Pancreas (tissue), 10 donors: ENCODE data around the gene BATF. TPM values are rescaled to one million over a fixed set of nuclear protein-coding genes. Genes with fewer than 3 reads are reported as not detected.

Experiments used
- ATAC-seq, 4 donors: fragments of 200-7000 bp; cut with Tn5 transposase; one replicate each; pipeline versions ENCODE4 v1.8.0 to v1.9.1; 2020; ENCODE audit warnings: mild to moderate bottlenecking in 4 of 4, moderate library complexity in 4 of 4
- DNase-seq, 6 donors: peaks; one replicate each; pipeline ENCODE4 v3.0.0-alpha.2; 2020
- FAIRE-seq: peaks from 2 replicates; lab custom pipeline; 2012; peaks lifted over from hg19 to GRCh38; lab: Jason Lieb, UNC
- H3K27ac ChIP-seq, 4 donors: fragments of 200-600 bp; sonication (generic); 1 replicate in 3 of 4; 2 replicates in 1 of 4; pipeline versions ENCODE4 v1.5.0 to v1.8.0; 2020
- H3K27me3 ChIP-seq, 4 donors: fragments of 200-600 bp; one replicate each; pipeline ENCODE4 v1.8.0; 2021
- H3K36me3 ChIP-seq, 3 donors: fragments of 200-600 bp; sonication (generic) in 1 of 3; one replicate each; pipeline versions ENCODE4 v1.5.0 to v1.8.0; 2020 to 2021
- H3K4me1 ChIP-seq, 3 donors: fragments of 200-600 bp; one replicate each; pipeline ENCODE4 v1.8.0; 2021
- H3K4me3 ChIP-seq, 4 donors: fragments of 200-600 bp; sonication (generic) in 2 of 4; one replicate each; pipeline versions ENCODE4 v1.5.0 to v1.8.0; 2020 to 2021
- H3K9me3 ChIP-seq, 4 donors: fragments of 200-600 bp; one replicate each; pipeline ENCODE4 v1.8.0; 2021
- whole genome bisulfite sequencing, 2 donors: extraction: QIAGEN DNeasy Blood & Tissue Kit; methylation state at CpG; one replicate each; pipeline ENCODE4 v1.1.7; 2013; 5-methylcytosine and 5-hydroxymethylcytosine counted together
- intact Hi-C, 3 donors: fragments of 100-400 bp; cut with DNase I; formaldehyde crosslinking; loops; one replicate each; pipeline versions ENCODE4 v1.11.1 to v1.14.2; 2022
- polyA plus RNA-seq, 2 donors: library from polyadenylated mRNA; stranded (reverse); fragments of 200-250 nt; gene quantifications; one replicate each; pipeline ENCODE4 v1.2.3, GENCODE V29; 2013
- total RNA-seq, 6 donors: library from RNA; stranded (reverse); fragmentation: NEBNext Ultra II Directional in 4 of 6; extraction: Animal tissue kit (Norgen Biotek cat#: 25700) in 4 of 6; gene quantifications; one replicate each; pipeline versions ENCODE4 v1.2.1 to v1.2.4, GENCODE V29; 2021 to 2023
- TF ChIP-seq, protein P1 (sequence below), 4 donors: fragments of 200-600 bp; sonication (generic) in 3 of 4; IDR thresholded peaks; one replicate each; pipeline versions ENCODE4 v1.5.0 to v1.8.0; 2021; ENCODE audit warnings: antibody characterized with exemption in 4 of 4
- donor health status: healthy with polysubstance abuse.
- donor health status: DM: no; HTN: no; CAD: no; lungs with moderate emphysema.
- donor health status: DM: no; HTN: no; CAD: no.
- donor health status: control.
- donor health status: control.
- donor health status: Bipolar disorder and iron deficiency.
- donor health status: DM: yes; HTN: yes; CAD: no.
- donor health status: DM: no; HTN: no; CAD: no.
- donor health status: DM: no; HTN: no; CAD: no.
- donor health status: DM: yes; HTN: yes; CAD: no.

The BATF gene
- total and polyA plus RNA-seq, 8 donors = 0.28 to 1.7 (median 0.98) TPM; not detected in 1

GRCh38 chr14:75497191-75497590 is 25.1 kb upstream of the BATF start:
- no peak for DNase-seq
- intact Hi-C loops = loop anchor here in 1 of 3 donors (10.0 kb wide), 1 partner anchor 362 kb away; no protein-coding TSS in a partner anchor
- ATAC-seq = peak in 2 of 4 donors; percentile 38 to 53
- FAIRE-seq = no peak
- Histone ChIP-seq H3K27me3 (no peaks in the 10 kb centered on the region), H3K4me3 (no peak overlapping the region), H3K27ac (no peak overlapping the region), H3K4me1 (no peaks in the 10 kb centered on the region), H3K9me3 (no peaks in the 10 kb centered on the region), H3K36me3 (no peaks in the 10 kb centered on the region)
- TF ChIP-seq, protein P1, sequence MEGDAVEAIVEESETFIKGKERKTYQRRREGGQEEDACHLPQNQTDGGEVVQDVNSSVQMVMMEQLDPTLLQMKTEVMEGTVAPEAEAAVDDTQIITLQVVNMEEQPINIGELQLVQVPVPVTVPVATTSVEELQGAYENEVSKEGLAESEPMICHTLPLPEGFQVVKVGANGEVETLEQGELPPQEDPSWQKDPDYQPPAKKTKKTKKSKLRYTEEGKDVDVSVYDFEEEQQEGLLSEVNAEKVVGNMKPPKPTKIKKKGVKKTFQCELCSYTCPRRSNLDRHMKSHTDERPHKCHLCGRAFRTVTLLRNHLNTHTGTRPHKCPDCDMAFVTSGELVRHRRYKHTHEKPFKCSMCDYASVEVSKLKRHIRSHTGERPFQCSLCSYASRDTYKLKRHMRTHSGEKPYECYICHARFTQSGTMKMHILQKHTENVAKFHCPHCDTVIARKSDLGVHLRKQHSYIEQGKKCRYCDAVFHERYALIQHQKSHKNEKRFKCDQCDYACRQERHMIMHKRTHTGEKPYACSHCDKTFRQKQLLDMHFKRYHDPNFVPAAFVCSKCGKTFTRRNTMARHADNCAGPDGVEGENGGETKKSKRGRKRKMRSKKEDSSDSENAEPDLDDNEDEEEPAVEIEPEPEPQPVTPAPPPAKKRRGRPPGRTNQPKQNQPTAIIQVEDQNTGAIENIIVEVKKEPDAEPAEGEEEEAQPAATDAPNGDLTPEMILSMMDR (IDR thresholded peaks at IDR 0.05) = no peak
- WGBS, 2 donors = 73 to 74% methylated on average over 4 of the region's 4 CpGs

DNA sequence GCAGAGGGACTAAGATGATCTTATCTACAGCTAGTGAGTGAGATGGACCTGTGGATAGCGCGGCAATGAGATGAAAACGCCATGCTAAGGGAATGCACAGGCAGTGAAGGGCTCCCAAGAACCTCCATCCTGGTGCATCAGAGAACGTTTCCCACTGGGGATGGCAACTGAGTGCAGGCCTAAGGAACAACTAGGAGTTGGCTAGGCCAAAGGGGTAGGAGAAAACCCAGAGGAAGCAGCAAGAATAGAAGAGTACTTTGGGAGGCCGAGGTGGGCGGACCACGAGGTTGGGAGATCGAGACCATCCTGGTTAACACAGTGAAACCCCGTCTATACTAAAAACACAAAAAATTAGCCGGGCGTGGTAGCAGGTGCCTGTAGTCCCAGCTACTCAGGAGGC is 24.6 kb upstream of the BATF start:
- Histone ChIP-seq H3K9me3 (no peaks in the 10 kb centered on the region), H3K27ac (no peak overlapping the region), H3K27me3 (no peaks in the 10 kb centered on the region), H3K4me3 (no peak overlapping the region), H3K4me1 (no peaks in the 10 kb centered on the region), H3K36me3 (no peaks in the 10 kb centered on the region)
- intact Hi-C loops = loop anchor here in 1 of 3 donors (10.0 kb wide), 1 partner anchor 363 kb away; no protein-coding TSS in a partner anchor
- TF ChIP-seq, protein P1 (IDR thresholded peaks at IDR 0.05) = no peak
- FAIRE-seq (no peak), DNase-seq (no peak), ATAC-seq (no peak)
- WGBS, 2 donors = 89 to 94% methylated on average over 11 of the region's 11 CpGs

GRCh38 chr14:75499084-75499875 is 23.0 kb upstream of the BATF start:
- TF ChIP-seq, protein P1 (IDR thresholded peaks at IDR 0.05) = no peak
- Histone ChIP-seq H3K4me1 (no peaks in the 10 kb centered on the region), H3K27ac (no peak overlapping the region), H3K27me3 (no peaks in the 10 kb centered on the region), H3K4me3 (no peak overlapping the region), H3K9me3 (no peaks in the 10 kb centered on the region), H3K36me3 (no peaks in the 10 kb centered on the region)
- DNase-seq (no peak), FAIRE-seq (no peak), ATAC-seq (no peak)
- 82 to 90% methylated on average over 16 of the region's 16 CpGs for WGBS, 2 donors
- intact Hi-C loops = loop anchor here in 1 of 3 donors (10.0 kb wide), 1 partner anchor 364 kb away; no protein-coding TSS in a partner anchor

- intact Hi-C loops = no loop called here
- no peak for ATAC-seq
- no peak for FAIRE-seq
- DNase-seq = no peak
- Histone ChIP-seq H3K9me3 (no peaks in the 10 kb centered on the region), H3K4me3 (no peak overlapping the region), H3K36me3 (no peaks in the 10 kb centered on the region), H3K27ac (no peak overlapping the region), H3K27me3 (no peaks in the 10 kb centered on the region), H3K4me1 (no peaks in the 10 kb centered on the region)
- TF ChIP-seq, protein P1 (IDR thresholded peaks at IDR 0.05) = no peak
- WGBS, 2 donors = 91 to 92% methylated on average over 3 of the region's 3 CpGs
Measured at GRCh38 chr14:75501080-75501479, 21.2 kb upstream of the BATF start.

GRCh38 chr14:75504411-75504810 is 17.9 kb upstream of the BATF start:
- H3K4me3 ChIP-seq = no peak overlapping the region
- no peak for DNase-seq
- ATAC-seq = no peak
- FAIRE-seq = no peak
- no peak overlapping the region for H3K27ac ChIP-seq
- no peaks in the 10 kb centered on the region for H3K36me3 ChIP-seq
- TF ChIP-seq, protein P1 (IDR thresholded peaks at IDR 0.05) = no peak
- H3K9me3 ChIP-seq = no peaks in the 10 kb centered on the region
- no peaks in the 10 kb centered on the region for H3K4me1 ChIP-seq
- no peaks in the 10 kb centered on the region for H3K27me3 ChIP-seq
- WGBS, 2 donors = 95 to 97% methylated on average over 1 of the region's 1 CpG
- intact Hi-C loops = no loop called here
